GM18511 (cell line): ENCODE measurements around the gene C22orf23.

ENCODE experiments used
- ATAC-seq: cut with Tn5 transposase; IDR thresholded peaks from one replicate; pipeline ENCODE4 v1.9.1; 2021; ENCODE audit warnings: mild to moderate bottlenecking, moderate library complexity; ENCODE audit not compliant: unreplicated experiment

The C22orf23 gene

DNA sequence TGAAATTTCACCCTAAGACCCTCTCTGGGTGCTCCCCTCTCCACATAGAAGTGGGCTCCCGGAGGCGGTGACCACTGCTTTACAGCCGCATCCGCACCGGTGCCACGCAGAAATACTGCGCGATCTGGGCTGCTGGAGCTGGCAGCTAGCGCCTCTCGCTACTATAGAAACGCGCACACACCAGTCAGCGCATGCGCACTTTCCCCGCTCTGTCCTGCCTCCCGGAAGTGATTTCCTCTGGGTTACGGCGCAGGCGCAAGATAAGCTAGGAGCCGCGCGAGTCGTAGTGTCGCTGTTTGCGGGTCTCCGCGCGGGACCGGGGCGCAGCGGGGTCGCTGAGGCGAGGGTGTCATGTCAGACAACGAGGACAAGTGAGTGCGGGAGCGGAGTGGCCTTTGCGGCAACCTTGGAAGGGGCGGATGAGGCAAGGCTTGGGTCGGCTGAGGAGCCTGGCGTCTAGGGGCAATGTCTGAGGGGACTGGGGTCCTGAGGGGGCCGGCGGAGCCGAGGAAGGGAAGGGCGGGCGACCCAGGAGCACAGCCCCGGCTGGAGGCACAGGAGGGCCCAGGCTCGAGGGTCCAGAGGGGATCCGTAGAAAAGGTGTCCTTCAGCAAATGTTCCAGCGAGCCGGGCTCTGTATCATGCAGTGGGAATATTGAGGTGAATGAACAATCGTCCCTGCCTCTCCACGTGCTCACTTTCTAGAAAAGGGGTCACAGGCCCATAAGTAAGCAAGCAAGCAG is at the start of gene C22orf23, which contains the start of gene POLR2F:
Gene C22orf23 (minus strand): TSS at position 165 of the 743 bp plus-strand sequence. CDS start 452 bp downstream, outside the sequence.
Gene POLR2F (plus strand): TSS at position 263 of the 743 bp plus-strand sequence. CDS start 89 bp downstream, at position 352.
- ATAC-seq: peak; percentile 77

DNA sequence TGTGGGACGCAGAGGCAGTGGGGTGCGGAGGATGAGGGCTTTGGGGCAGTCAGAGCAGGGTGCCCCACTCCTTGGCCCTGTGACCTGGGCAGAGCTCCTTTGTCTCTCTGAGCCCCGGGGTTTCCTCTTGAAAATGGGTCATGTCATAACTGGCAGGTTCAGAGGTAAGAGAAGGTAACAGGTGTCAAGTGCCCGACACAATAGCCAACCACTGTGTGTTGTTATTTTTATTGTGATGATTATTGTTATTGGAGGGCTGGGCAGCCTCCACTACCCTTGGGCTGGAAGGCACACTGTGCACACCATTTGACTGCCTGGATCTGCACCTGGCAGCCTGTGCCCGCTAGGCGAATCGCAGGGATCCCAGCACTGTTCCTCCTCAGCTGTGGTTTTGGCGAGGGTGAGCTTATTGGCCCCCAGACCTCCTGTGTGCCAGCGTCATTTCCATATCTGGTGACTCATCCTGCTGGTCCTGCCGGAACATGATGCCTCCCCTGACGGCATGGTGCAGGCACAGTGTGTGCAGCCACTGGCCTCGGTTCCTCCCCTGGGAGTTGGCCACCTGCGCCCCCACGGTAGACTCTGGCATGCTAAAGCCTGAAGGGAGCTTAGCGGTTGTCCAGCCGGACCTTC is 46.4 kb upstream of the C22orf23 start:
- ATAC-seq: no peak

DNA sequence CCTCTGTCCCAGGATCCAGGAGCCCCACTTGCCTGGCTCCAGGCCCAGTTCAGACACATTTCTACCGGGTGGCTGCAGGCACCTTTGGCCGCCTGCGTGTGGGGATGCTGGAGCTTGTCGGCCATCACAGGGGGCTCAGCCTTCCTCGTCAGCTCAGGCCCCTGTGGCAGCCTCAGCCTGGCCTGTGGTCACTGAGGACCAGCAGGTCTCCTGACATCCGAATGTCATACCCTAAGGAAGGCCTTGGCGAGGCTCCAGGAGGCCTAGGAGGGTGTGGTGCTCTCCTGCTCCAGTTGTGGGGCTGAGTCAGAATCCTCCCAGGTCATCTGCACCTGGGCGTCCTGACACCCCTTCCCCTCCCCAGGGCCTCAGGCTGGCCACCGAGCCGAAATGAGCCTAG is 45.8 kb upstream of the C22orf23 start:
- no peak for ATAC-seq

DNA sequence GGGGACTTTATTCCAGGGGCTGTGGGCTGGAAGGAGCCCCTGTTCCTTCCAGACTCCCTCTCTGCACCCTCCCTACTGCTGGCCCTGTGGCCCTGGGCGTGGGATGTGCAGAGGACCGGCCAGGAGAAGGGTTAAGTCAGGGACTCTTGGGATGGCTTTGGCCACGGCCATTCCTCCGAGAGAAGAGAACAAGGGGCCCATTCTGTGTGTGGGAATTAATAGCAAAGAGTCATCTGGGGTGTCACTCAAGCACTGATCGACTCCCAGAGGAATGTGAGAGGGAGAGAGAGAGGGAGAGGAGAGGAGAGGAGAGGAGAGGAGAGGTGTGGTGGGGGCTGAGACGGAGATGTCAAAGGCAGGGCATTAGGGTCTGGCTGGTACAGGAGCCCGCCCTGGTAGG is 45.1 kb upstream of the C22orf23 start:
- no peak for ATAC-seq

DNA sequence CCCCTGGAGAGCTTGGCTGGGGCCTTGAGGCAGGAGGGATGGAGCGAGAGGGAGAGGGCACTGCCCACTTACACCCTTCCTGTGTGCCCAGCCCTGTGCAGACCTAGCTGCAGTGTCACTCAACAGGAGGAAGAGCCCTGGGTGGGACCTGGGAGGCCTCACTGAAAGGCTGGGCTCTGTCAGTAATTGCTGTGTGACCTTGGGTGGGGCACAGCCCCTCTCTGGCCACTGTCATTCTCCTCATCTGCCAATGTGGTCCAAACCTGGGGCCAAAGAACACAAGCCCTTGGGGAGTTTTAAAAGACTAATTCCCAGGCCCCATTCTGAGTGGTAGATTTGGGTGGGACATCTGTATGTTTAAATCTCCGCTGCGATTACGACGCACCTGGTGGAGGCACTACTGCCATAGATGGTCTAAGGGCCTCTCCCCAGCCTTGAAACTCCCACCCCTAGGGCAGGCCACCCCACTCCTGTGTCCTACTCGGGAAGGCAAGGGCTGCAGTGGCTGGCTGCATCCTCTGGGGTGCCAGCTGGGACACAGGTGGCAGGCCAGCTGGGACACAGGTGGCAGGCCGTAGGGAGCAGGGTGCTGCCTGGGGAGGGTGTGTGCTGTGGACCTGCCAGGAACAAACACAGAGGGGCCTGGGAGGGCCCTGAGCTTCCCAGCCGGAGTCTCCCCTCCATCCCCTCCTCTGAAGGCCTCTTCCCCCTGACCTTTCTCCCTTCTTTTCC is 43.3 kb upstream of the C22orf23 start:
- no peak for ATAC-seq

DNA sequence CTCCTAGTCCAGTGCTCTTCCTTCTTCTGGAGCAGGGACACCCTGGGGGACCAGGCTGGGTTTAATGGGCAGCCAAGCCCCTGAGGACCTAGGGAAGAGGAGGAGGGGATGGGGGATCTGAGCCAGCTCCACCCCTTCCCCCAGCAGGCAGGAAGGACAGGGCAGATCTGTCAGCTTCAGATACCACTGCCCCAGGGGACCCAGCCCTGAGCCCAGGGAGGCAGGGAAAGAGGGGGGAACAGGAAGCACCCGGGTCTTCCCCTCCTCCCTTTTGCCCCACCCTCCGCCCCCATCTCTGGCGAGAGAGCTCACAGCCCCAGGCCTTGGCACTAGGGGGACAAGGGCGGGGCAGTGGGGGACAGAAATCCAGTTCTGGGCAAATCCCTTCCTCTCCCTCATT is 42.7 kb upstream of the C22orf23 start:
- no peak for ATAC-seq

DNA sequence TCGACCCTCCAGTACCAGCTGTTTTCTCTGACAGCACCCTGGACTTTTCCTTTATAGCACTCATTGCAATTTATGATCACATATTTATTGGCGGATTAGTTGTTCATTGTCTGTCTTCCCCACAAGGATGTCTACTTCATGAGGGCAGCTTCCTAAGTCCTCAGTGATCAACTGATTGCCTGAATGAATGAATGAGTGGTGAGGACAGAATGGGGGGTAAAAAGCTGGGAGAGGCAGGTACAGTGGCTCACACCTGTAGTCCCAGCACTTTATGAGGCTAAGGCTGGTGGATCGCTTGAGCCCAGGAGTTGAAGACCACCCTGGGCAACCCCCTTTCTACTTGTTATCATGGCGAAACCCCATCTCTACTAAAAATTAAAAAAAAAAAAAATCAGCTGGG is 42.1 kb upstream of the C22orf23 start:
- ATAC-seq: no peak

DNA sequence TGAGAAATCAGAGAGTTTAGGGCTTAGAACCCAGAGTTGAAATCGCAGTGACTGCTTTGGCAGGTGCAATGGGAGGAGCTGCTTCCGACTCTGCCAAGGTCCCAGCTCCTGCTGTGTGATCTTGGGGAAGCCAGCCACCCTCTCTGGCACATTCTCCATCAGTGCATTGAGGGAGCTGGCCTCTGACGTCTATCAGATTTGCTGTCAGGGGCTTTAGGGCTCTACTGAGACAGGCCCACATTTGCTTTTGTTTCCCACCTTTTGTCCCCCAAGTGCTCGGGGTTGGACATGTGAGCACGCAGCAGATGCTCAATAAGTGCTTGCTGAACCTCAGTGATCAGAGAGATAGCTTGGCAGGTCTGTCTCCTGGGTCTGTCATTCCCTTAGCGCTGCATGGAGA is 41.6 kb upstream of the C22orf23 start:
- no peak for ATAC-seq

DNA sequence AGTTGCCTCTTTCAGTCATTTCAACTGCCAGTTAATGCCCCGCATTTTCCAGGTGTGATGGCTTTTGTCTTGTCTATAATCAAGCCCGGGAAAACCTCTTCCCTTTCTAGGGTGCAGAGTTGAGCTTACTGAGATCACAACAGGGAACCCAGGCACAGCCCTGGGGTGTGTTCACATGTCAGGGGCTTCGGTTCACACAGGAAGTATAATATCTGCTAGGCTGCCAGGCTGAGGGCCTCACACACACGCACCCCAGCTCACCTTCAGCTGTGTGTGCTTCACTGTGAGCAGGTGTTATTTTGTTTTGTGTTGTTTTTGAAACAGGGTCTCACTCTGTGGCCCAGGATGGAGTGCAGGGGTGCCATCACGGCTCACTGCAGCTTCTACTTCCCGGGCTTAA is 40.6 kb upstream of the C22orf23 start:
- ATAC-seq: no peak

DNA sequence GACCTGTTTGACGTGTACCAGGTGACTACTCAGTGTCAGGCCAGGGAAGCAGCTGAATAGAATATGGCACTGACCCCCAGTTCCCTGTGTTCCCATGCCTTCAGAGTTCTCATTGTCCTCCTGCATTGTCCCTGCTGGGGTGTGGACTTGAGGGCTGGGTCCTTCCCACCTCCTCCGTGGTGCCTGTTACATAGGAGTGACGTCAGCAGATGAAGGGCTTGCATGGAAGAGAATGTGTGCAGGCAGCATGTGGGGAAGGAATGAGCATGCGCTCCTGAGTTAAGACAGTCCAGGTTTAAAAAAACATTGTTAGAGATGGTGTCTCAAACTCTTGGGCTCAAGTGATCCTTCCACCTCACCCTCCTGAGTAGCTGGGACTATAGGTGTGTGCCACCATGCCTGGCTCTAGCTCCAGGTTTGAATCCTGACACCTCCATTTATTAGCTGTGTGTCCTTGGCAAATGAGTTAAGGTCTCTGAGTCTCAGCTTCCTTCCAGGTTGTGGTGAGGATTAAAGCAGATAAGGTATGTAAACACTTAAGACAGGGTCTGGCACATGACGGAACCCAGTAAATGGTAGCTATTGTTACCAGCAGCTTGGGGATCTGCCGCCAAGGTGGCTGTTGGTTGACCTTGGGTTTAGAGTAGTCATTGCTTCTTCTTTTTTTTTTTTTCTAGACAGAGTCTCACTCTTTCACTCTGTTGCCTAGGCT is 38.5 kb upstream of the C22orf23 start:
- no peak for ATAC-seq

DNA sequence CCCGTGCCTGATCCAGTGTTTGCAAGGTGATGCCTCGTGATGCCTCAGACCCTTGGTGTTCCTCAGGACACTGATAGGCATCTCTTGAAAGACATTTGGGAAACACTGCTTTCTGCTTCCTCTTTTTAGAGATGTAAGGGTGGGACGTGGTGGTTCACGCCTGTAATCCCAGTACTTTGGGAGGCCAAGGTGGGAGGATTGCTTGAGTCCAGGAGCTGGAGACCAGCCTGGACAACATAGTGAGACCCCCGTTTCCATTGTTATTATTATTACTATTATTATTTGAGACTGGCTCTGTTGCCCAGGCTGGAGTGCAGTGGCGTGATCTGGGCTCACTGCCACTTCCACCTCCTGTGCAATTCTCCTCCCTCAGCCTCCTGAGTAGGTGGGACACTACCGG is 37.5 kb upstream of the C22orf23 start:
- ATAC-seq: no peak

DNA sequence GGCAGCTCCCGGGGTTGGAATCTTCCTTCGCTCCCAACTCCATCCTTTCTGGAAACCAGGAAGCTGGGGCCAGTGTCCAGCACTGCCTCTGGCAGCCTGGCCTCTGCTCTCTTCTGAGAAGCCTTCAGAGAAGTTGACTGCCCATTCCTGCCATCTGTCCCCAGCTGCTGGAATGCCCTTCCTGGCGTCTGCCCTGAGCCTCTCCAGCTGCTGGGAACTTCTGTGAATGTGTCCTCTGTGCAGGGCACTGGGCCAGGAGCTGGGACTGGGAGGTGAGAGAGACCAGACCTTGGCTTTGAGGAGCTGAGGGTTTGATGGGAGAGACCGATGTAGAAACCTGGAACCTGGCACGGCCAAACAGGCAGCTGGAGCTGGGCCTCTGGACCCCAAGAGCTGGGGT is 36.9 kb upstream of the C22orf23 start:
- no peak for ATAC-seq

DNA sequence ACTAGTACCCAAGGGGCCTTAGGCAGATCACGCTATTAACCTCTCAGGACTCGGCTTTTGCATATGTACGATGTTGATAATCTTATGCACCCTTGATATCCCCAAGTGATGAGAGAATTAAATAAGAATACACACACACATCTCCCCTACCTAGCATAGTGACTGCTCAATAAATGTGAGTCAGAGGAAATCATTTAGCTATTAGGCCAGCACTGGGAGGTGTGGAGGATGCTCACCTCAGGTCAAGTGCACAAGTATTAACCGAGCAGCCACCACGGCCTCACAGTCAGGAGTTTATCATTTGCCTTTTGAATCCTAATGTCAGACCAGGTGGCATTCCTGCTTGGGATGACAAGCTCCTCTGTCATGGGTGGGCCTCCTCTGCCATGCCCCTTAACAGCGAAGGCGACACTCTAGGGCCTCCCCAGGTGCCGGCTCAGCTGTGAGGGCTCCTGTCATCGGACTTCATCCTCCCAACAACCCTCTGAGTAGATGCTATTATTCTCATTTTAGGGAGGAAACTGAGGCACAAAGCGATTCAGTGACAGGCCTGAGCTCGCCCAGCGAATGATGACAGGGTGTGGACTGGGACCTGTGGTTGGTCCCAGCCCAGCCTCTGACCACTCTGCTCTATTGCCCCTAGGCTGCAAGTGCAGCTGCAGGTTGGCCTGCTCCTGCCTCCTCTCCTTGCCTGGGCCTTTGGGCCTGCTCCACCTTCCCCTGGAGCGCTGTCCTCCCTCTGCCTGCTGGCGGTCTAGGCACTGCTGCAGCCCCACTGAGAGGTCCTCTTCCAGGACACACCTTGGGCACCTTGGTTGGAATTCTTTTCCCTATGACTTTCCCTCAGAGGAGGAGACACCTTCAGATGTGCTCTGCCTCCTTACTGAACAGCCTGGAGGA is 36.0 kb upstream of the C22orf23 start:
- no peak for ATAC-seq

DNA sequence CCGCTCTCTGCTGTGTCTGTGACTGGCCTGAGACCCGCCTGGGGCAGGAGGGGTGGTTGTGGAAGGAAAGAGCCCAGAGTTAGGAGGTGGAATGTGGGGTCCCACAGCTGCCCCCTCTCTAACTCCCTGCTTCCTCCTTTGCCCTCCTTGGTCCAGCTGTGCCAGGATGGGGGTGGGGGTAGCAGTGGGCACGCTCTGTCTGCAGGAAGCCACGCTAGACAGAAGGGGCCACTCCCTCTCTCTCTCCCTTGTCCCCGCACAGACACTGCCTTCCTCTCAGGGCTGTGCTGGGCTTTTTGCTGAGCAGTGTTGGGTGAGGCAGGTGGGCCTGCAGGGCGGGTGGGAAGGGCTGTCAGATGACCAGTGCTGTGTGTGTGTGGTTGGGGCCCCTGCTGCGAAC is 33.0 kb upstream of the C22orf23 start:
- no peak for ATAC-seq

DNA sequence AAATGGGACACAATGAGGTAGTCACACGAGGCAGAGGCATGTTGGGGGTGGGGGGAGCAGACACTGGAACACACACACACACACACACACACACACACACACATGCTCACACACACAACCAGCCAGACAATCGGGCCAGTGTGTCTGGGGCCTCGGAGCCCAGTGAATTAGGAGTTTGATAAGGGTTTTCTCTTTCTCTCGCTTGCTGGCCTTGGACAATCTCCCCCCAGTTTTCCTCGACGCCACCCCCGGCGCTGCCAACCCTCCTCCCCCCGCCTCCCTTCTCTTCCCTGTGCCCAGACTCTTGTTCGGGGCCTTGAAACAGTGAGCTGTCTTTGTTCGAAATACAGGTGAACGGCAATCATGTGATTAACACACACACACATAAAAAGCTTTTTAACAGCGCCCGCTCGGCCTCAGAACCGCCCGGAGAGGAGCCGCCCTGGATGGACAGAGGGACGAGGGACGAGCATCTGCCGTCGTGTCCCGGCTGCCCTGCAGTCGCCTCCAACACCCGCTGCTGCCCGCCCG is 32.4 kb upstream of the C22orf23 start:
- no peak for ATAC-seq

DNA sequence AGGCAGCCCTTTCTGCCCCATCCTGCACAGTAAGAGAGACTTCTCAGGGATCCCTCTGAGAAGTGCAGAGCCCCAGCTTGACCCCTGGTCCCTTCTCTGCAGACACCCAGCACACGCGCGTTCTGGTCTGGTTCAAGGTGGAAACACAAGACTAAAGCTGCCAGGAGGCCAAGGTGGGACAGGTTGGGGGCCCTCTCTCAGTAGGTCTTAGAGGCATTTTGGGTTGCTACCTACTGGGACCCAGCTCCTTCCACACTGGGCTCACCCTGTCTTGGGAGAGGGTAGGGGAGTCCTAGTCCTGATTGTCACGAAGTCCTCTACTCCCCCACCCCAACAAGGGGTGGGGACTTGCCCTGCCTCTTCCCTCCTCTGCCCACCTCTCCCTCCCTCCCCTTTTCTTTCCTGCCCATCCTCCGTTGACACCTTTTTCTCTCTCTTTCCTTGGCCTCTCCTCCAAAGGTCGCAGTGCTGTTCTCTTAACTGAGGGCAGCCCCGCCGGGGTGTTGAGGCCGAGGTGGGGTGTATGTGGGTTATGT is 31.7 kb upstream of the C22orf23 start:
- ATAC-seq: no peak

DNA sequence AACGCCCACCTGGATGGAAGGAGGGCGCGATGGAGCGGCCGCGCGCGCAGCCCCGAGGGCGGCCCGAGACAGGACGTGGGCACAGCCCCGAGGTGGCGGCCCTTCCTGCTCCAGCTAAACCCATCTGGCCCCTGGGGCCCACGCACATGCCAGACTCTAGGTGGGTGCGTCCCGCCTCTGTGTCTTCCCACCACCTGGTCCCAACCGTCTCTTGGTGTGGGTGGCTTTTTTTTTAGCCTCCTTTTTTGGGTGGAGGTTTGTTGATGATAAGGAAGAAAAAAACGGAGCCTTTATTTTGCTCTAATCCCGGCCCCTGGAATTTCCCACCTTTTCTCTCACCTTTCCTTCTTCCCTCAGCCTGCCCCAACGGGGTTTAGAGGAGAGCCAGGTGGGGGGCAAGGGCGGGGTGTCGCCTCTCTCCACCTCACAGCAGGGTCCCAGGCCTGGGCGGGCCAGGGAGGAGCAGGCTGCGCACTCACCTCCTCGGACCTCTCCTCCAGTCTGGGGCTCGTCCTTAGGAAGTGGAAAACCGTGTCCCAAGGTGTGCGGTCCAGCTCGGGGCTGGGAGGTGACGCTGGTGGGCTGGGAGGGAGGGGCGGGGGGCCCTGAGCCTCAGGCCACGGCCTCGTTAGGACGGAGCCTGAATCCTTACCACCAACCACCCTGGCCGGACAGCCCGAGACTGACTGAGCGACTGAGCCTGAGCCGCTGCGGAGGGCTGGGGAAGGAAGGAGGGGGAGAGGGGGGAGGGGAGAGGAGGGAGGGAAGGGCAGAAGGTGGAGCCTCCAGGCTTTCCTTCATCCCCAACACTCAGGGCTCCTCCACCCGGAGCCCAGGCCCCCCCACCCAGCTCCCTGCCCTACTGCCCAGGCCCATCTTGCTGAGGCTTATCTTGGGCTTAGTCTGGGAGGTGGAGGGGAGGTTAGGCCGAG is 30.7 kb upstream of the C22orf23 start, which contains the start of gene SOX10:
Gene SOX10 (minus strand): TSS at position 696 of the 932 bp plus-strand sequence. CDS start 771 bp downstream, outside the sequence.
- no peak for ATAC-seq
